ENCODE measurements around the gene TPSG1.
"Not testable (repeated sequence)": the region's sequence is repeated elsewhere in the genome, so short reads cannot be mapped to it uniquely, and the experiment has no call there.

TPSG1 gene

GRCh38 chr16:1256296-1256873 lies 31.3 kb upstream of the TPSG1 start:
- not testable (repeated sequence) for DNase-seq

- DNase-seq = not testable (repeated sequence)
Observed at GRCh38 chr16:1255276-1256122, 30.4 kb upstream of the TPSG1 start, which contains the start of gene TPSD1. Gene TPSD1, plus strand, starts transcription at chr16:1256069. Its CDS starts 212 bp downstream, at chr16:1256281.

GRCh38 chr16:1254821-1255220 lies 29.8 kb upstream of the TPSG1 start:
- DNase-seq = not testable (repeated sequence)

GRCh38 chr16:1253701-1254364 lies 28.8 kb upstream of the TPSG1 start:
- DNase-seq = not testable (repeated sequence)

- not testable (repeated sequence) for DNase-seq
Observed at GRCh38 chr16:1249031-1249755, 24.1 kb upstream of the TPSG1 start.

- DNase-seq = not testable (repeated sequence)
Observed at GRCh38 chr16:1247903-1248537, 23.0 kb upstream of the TPSG1 start.

GRCh38 chr16:1245452-1246020 lies 20.5 kb upstream of the TPSG1 start:
- DNase-seq = no peak

- no peak for DNase-seq
Observed at GRCh38 chr16:1244881-1245280, 19.8 kb upstream of the TPSG1 start.

- DNase-seq = not testable (repeated sequence)
Observed at GRCh38 chr16:1243907-1244850, 19.1 kb upstream of the TPSG1 start.

GRCh38 chr16:1243363-1243762 lies 18.3 kb upstream of the TPSG1 start:
- DNase-seq = not testable (repeated sequence)

- not testable (repeated sequence) for DNase-seq
Observed at GRCh38 chr16:1241081-1241480, 16.0 kb upstream of the TPSG1 start.

GRCh38 chr16:1240436-1240835 lies 15.4 kb upstream of the TPSG1 start, which contains the start of gene TPSAB1:
Gene TPSAB1, plus strand, starts transcription at chr16:1240705. Its CDS starts 234 bp downstream, at chr16:1240939.
- DNase-seq = not testable (repeated sequence)

GRCh38 chr16:1239575-1239974 lies 14.5 kb upstream of the TPSG1 start:
- DNase-seq = not testable (repeated sequence)

- not testable (repeated sequence) for DNase-seq
Observed at GRCh38 chr16:1238909-1239308, 13.8 kb upstream of the TPSG1 start.

GRCh38 chr16:1237990-1238389 lies 12.9 kb upstream of the TPSG1 start:
- no peak for DNase-seq

- DNase-seq = not testable (repeated sequence)
Observed at GRCh38 chr16:1236659-1237058, 11.6 kb upstream of the TPSG1 start.

- not testable (repeated sequence) for DNase-seq
Observed at GRCh38 chr16:1232049-1232748, 7.1 kb upstream of the TPSG1 start.

- not testable (repeated sequence) for DNase-seq
Observed at GRCh38 chr16:1231301-1231700, 6.2 kb upstream of the TPSG1 start.

- not testable (repeated sequence) for DNase-seq
Observed at GRCh38 chr16:1230471-1231212, 5.6 kb upstream of the TPSG1 start.
